GM21825 (cell line): Measurements from ENCODE around the gene STAT1.
A peak's percentile ranks its signal among the peaks of the same experiment; 100 is the strongest.

ENCODE experiments used
- ATAC-seq: cut with Tn5 transposase; IDR thresholded peaks from one replicate; pipeline ENCODE4 v1.9.1; 2021; ENCODE audit warnings: mild to moderate bottlenecking, moderate library complexity; ENCODE audit not compliant: unreplicated experiment

The STAT1 gene

DNA sequence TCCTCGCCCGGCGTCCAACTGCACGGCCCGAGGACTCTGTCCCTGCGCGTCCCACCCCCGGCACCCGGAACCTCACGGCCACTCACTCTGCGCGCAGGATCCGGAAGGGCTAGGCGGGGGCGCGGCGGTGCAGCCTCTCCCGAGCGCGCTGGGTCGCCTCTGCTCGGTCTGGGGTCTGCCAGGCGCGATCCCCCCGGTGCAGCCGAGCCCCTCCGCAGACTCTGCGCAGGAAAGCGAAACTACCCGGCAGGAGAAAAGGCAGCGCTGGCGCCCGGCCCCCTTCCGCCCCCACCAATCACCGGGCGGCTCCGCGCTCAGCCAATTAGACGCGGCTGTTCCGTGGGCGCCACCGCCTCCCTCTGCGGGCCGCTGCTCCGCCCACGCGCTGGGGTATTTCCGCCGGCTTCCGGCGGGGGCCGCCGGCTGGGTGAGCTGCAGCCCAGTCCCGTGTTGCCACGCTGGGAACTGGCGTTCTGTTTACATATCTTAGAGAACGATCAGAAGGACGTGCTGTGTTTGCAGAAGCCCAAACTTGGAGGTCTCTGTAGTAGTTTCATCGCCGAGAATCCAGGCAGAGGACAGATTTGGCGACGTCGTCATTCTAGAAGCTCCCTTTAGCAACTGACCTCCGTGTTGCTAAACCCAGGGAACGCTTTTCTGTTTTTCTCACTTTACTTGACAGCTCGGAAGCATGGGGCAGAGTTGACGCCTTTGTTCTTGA, at the start of gene STAT1:
Gene STAT1, minus strand, starts transcription at position 240 of the 721 bp plus-strand sequence. CDS start 4,168 bp downstream, outside the sequence.
- peak; percentile 81 for ATAC-seq

DNA sequence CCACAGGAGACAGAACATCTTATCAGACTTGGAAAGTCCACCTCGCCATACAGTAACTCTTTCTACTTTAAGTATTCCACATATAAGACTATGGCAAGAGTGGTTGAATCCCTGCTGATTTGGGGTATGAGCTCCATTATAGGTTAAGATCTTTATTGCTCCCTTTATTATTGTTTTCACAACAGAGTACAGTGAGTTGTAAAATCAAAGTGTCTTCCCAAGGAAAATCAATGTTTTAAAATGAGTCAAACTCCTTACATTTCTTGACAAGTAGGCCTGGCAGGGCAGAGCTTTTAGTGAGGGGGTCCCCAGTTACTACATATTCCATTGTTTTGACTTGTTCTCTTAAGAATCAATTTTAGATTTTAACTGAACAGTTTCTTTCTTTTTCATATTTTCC, 49.6 kb upstream of the STAT1 start:
- ATAC-seq: no peak

- no peak for ATAC-seq
Measured at GRCh38 chr2:191061381-191061980, 47.5 kb upstream of the STAT1 start.

- no peak for ATAC-seq
Measured at GRCh38 chr2:191059308-191059707, 45.3 kb upstream of the STAT1 start.

DNA sequence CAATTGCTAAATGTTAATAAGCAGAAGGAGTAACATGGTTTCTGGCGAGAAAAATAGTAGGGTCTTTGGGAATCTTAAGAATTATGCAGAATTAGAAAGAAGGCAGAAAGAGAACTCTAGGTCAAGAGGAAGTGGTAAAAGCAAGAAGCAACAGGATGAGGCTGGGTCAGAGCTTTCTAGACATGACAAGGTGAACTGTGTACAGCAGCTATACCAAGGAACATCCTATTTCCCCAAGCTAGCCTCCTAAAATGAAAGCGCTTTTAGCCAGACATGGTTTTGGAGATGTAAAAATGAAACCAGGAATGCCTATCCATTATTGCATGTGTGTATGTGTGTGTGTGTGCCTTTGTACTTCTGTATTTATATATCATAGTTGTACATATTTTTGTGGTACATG, 42.3 kb upstream of the STAT1 start:
- ATAC-seq: no peak

- ATAC-seq: no peak
Measured at GRCh38 chr2:191053256-191053655, 39.3 kb upstream of the STAT1 start.

DNA sequence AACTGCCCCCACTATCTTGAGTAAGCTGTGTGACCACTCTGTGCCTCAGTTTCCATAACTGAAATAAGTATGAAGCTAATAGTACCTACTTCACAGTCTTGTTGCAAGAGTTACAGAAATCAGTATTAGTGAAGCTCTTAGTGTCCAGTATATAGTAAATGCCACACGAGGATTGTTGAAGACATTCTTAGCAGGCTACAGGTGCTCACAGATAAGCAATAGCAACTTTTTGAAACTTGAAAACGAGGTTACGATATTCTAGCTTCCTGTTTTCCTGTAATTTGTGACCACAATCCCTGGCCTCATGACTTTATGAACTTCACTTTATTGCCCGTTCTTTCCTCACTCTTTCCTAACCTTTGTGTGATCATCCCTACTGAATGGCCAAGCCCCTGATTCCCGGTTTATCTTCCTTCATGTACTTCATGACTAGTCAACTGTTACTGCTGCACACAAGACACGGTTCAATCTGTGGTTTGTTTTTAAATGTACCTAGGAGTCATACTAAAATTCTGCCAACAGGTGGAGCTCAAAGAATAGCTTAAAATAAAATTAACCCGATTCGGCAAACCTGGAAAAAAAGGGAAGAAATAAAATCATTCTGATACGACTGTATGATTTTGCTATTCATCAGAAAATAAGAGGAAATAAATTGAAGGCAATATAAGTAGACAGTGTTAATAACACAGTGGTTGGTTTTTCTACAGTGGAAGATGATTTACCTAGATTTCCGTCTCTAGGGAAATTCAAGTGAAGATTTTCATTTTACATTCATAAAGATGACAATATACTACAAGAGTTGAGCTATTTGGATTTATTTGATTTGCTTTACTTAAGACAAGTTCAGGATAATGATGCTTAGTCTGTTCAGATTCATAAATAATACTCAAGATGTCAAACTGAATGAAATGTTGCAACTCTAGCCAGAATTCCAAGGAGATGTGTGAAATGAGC, 38.1 kb upstream of the STAT1 start:
- ATAC-seq: no peak

- ATAC-seq: no peak
Measured at GRCh38 chr2:191051177-191051576, 37.2 kb upstream of the STAT1 start.

DNA sequence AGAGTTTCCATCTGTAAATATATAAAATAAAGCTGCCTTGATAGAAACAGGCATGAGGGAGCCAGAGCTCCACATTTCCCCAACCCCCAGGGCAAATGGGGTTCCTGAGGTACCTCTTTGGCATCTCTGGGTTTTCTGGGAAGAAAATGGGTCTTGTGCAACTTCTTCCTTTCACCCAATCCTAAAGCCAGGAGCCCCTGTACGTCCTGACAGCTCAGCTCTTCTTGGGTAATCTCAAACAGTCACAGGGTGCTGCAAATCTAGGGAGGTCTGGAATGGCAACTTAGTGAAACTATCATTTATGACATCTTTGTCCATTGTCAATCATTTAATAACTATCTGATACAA, 36.6 kb upstream of the STAT1 start:
- ATAC-seq: no peak

DNA sequence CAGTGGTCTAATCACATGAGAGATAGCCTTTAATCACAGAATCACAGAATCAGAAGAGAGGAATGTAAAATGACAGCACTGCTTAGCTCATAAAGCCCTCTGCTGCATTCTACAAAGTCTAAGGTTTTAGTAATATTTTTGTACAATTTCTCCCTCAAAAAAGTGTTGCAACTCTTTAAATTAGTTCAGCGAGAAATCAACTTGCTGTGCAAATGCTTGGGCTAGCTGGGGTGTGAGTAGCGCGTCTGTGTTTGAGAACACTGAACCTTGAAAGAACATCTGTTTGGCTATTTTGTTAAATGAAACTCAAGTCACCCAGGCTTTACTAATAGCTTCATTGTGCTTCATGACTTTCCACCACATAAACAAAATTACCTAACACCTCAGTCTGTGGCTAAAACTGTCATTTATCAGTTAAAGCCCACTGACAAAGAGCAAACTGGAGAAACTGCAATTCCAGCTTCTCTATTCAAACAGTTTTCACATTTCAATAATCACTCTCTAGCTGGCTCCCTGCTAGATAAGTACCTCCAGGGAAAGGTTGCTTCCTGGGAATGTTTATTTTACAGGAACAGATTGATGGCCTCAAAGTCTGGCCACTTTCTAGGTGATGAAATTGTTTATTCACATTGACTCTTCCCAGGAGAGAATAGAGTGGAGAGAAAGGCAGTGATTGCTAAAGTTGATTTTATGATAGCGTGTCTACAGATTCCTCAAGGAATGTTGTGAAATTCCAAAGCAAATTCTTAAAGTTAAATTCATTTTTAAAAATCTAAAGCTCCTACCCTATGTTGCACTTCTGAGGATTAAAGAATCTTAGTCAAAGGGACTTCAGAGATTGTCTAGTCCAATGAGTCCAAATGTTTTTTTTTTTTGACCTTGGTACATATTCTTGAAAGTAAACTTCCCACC, 36.0 kb upstream of the STAT1 start:
- ATAC-seq: peak; percentile 52

DNA sequence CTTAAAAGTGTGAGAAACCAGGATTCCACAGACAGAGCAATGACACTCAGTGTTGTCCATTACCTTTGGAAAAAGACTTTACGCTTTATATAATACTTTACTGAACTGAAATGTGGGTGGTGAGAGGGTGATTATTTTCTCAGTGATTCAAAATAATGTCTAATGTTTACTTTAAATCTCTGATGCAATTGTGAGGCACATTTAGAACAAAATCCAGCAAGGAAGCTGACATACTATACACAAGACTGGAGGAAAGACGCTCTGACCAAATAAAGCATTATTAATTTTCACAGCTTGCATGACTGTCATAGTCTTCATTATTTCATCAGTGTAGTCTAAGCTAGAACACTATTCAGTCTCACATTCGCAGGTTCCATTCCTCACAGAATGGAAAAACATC, 34.1 kb upstream of the STAT1 start:
- no peak for ATAC-seq

GRCh38 chr2:191045141-191045540, 31.2 kb upstream of the STAT1 start:
- no peak for ATAC-seq

DNA sequence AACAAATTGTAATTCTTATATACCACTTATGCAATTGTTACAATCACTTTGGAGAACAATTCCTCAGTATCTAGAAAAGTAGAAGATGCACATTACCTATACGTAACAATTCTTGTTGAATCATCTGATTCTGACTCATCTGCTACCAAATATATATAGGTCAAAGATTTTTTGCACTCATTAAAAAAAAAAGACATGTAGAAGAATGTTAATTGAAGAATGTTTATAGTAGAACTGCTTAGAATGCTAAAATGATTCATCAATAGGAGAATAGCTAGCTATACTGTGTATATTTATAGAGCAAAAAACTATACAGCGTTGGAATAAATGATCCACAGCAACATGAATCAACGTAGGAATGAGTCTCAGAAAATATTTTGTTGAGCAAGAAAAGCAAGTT, 29.5 kb upstream of the STAT1 start:
- no peak for ATAC-seq

DNA sequence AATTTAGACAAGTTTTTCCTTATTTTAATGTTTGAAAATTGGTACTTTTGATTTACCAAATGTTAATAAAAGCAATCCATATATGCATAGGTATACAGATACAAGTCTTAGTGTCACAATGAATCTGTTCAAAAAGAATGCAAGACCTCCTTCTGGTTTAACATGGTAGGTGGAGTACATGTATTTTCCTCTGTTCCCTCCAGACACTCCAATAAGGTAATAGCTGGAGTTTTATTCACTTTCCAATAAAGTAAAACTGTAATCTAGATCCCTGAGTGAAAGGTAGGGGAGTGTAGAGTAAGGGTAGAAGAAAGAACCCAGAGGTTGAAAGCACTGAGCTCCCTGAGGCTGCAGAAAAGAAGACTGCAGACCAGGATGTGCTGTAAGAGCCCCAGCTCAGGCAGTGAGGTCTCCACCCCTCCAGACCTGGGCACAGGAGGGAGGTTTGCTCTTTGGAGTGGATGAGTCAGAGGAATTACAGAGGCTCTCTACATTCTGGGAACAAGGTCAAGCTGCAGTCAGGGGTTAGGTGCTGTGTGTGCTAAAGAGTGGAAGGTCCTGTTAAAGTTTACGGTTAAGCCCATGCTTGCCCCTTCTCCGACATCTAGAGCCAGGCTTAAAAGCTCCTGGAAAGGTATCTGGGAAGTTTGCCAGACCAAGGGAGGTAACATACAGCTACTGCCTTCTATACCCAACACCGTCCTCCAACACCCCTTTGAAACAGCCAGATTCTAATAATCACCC, 27.6 kb upstream of the STAT1 start:
- no peak for ATAC-seq

DNA sequence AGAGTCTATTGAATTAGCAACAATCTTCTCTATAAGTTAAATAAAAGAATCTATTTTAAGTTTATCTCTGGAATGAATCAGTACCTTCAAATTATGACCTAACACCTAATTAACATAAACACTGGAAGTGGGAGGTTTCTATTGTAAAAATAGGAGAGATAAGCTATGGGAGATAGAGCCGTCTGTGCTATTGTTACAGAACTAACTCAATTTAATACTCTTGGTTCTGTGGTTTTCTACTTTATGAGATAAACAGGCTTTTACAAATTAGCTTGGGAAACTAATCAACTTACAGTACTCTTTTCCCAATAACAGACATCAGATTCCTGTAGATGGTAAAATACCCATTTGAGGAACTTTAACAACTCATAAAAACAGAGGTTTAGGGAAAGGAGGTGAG, 25.6 kb upstream of the STAT1 start:
- no peak for ATAC-seq

DNA sequence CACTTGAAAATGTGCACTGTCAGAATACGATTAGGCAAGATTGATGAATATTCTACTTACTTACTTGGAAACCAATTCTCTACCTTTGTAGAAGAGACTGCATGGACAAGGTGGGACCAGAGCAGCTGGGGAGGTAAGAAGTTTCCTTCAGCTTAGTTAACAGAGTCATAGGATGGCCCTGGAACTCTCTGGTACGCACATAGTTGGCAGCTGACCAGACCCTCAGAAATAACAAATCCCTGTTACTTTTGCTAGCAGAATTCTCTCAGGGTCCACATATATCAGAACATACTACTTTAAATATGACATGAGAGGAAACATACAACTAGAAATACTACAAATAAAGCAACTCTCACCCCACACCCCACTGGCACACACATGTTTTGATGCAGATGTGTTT, 24.8 kb upstream of the STAT1 start:
- no peak for ATAC-seq

GRCh38 chr2:191038241-191038725, 24.3 kb upstream of the STAT1 start:
- ATAC-seq: no peak

GRCh38 chr2:191037351-191037750, 23.4 kb upstream of the STAT1 start:
- ATAC-seq: no peak

DNA sequence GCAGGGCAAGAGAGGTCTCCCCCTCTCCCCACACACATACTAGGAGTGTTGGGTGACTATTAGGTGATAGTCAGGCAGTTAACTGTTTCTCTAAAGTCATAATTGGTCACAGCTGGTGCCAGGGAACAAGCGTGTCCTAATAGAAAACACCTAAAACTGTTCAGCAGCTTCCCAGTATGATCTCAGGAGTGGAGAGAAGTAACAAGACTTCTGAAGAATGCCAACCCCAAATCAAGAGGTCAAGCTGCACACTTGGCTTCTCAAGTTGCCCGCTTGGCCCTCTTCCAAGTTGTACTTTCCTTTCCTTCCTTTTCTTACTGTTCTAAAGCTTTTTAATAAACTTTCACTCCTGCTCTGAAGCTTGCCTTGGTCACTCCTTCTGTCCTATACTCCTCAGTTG, 22.4 kb upstream of the STAT1 start:
- no peak for ATAC-seq
